Coronary artery (tissue), 2 donors: Measurements from ENCODE around the gene SLC2A6.

Experiments used
- DNase-seq: peaks from one replicate; pipeline ENCODE4 v3.0.0-alpha.2; 2017; ENCODE audit warnings: low spot score
- H3K27ac ChIP-seq, 2 donors: fragments of 200-600 bp; sonication (generic); one replicate each; pipeline ENCODE4 v1.5.1; 2016 to 2019
- H3K4me3 ChIP-seq: fragments of 200-600 bp; sonication (generic); 2 replicates; pipeline ENCODE4 v1.5.1; 2016; ENCODE audit warnings: mild to moderate bottlenecking, moderate library complexity
- TF ChIP-seq, protein P1 (sequence below): fragments of 200-600 bp; sonication (generic); IDR thresholded peaks from one replicate; pipeline ENCODE4 v1.5.1; 2019; ENCODE audit warnings: antibody characterized with exemption

SLC2A6 gene

DNA sequence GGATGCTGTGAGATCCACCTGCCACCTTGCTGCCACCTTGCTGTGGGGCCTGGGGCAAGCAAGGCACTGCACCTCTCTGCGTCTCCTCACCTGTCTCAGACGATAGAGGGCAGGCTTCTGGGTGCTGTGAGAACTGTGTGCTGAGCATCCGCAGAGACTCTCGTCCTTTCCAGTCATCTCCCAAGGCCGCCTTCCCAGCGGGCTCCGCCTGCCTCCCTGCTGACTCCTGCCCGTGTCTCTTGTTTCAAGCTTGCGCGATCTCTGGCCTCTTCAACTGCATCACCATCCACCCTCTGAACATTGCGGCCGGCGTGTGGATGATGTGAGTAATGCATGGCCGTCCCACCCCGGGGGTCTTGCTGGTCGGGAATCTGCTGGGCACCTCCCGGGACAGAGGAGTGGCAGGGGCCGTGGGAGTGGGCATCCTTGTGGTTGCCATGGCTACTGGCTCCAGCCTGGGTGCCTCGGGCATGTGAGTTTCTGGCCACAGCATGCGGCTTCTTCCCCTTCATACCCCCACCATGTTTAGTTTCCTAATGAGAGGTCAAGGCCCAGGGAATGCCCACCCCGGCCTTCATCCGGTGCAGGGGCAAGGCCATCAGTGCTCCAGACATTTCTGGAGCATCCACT, 15.6 kb downstream of the SLC2A6 start:
- DNase-seq: no peak
- Histone ChIP-seq H3K4me3 (no peak overlapping the region), H3K27ac (no peak overlapping the region)
- TF ChIP-seq, protein P1, sequence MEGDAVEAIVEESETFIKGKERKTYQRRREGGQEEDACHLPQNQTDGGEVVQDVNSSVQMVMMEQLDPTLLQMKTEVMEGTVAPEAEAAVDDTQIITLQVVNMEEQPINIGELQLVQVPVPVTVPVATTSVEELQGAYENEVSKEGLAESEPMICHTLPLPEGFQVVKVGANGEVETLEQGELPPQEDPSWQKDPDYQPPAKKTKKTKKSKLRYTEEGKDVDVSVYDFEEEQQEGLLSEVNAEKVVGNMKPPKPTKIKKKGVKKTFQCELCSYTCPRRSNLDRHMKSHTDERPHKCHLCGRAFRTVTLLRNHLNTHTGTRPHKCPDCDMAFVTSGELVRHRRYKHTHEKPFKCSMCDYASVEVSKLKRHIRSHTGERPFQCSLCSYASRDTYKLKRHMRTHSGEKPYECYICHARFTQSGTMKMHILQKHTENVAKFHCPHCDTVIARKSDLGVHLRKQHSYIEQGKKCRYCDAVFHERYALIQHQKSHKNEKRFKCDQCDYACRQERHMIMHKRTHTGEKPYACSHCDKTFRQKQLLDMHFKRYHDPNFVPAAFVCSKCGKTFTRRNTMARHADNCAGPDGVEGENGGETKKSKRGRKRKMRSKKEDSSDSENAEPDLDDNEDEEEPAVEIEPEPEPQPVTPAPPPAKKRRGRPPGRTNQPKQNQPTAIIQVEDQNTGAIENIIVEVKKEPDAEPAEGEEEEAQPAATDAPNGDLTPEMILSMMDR: no peak

DNA sequence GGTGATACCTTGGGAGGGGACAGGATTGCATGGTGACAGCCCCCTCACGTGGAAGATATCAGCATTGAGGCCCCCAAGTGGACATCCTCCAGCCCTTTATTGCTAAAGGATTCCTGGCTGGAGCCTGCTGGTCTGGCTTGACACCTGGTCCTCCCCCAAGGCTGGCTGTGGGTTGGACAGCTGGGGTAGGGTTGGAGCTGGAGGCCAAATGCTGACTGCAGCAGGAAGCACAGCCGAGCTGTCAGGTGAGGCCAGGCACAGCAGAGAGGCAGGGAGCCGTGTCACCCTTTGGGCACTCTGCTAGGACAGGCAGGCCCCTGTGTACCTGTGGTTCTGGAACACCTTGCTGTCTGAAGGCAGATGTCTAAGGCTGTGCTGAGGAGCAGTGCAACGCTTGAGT, 16.9 kb downstream of the SLC2A6 start:
- TF ChIP-seq, protein P1: no peak
- no peak overlapping the region for H3K27ac ChIP-seq
- DNase-seq: no peak
- H3K4me3 ChIP-seq: no peak overlapping the region

DNA sequence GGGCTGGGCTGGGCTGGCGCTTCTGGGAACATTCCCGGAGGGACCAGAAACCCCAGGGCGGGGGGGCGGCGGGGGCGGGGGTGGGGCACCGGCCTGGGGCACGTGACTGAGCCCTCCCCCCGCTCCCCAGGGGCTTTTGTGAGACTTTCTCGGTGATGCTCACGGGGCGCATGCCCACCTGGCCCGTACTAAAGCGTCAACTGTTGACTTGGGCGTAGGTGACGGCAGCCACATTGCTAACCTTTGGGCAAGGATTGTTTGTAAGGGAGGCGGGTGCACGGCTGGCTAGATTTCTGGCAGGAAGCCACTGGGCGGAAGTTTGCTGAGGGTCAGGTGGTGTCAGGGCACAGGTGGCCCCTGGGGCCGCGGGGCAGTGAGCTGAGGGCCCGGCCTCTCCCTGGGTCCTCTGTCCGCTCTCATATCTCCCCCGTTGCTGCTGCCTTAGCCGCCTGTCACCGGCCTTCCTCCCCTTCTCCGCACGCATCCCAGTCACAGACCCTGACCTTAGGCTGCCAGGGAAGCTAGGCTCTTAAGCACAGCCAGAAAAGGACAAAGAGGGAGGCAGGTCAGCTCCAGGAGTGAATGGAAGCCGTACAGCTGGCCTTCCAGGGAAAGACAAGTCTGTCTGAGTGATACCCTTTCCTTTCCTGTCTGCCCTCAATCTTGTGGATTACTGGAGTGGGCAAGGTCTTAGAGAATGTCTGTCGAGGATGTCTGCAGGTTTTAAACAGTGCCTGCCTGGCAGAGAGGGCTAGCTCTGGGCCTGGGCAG, 18.3 kb downstream of the SLC2A6 start:
- peak; percentile 84 for DNase-seq
- Histone ChIP-seq H3K27ac (peak overlapping the region; percentile 96 to 98), H3K4me3 (peak overlapping the region; percentile 94)
- TF ChIP-seq, protein P1: no peak

DNA sequence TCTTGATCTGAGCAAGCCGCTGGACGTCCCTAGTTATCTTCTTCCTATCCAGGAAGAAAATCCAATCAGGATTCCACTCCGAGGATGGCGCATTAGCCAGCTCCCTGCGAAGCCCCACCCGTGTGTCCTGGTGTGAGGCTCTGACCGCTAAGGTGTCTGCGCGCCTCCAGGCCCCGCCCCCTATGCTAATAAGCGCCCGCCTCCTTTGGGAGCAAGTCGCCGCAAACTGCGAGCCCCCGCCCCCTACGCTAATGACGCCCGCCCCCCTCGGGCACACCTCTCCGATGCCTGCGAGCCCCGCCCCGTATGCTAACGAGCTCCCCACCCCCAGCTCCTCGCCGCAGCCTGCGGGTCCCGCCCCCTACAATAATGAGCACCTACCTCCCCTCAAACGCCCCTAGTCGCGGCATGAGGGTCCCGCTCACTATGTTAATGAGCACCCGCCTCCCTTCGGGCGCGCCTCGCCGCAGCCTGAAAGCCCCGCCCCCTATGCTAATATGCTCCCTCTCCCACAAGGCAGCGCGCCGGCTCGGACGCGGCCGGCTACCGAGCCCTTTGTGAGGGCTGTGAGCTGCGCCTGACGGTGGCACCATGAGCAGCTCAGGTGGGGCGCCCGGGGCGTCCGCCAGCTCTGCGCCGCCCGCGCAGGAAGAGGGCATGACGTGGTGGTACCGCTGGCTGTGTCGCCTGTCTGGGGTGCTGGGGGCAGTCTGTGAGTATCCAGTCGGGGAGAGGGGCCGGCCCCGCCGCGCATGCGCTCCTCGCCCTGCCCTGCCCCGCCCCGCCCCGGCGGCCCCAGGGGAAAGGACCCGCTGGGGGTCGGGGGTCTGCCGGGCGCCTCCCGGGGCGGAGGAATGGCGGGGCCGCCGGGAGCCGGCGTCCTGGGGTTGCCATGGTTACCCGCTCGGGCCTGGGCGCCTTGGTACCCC, 19.2 kb downstream of the SLC2A6 start, which contains the start of gene CACFD1:
Gene CACFD1, plus strand, starts transcription at position 503 of the 929 bp plus-strand sequence. Its CDS starts 89 bp downstream, at position 592.
- H3K4me3 ChIP-seq: peak within 1 kb of the TSS; percentile 94
- H3K27ac ChIP-seq: peak within 1 kb of the TSS; percentile 96 to 98
- TF ChIP-seq, protein P1: no peak
- peak; percentile 96 for DNase-seq

DNA sequence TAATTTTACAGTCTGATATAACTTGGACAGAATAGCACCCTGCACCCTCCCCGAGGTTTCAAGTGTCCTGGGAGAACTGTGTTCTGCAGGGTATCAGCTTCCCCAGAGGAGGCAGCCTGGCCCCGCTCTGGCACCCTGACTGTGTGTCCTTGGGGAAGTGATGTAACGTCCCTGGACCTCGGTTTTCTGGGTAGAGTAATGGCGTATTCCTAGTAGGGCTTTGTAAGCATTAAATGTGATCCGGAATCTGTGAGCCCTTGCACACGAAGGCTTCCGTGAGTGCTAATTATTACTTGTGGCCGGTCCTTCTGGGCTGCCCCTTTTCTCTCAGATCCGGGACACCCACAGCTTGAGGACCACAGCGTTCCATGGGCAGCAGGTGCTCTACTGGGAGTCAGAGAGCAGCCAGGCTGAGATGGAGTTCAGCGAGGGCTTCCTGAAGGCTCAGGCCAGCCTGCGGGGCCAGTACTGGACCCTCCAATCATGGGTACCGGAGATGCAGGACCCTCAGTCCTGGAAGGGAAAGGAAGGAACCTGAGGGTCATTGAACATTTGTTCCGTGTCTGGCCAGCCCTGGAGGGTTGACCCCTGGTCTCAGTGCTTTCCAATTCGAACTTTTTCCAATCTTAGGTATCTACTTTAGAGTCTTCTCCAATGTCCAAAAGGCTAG, 20.1 kb downstream of the SLC2A6 start:
- DNase-seq: no peak
- TF ChIP-seq, protein P1: no peak

DNA sequence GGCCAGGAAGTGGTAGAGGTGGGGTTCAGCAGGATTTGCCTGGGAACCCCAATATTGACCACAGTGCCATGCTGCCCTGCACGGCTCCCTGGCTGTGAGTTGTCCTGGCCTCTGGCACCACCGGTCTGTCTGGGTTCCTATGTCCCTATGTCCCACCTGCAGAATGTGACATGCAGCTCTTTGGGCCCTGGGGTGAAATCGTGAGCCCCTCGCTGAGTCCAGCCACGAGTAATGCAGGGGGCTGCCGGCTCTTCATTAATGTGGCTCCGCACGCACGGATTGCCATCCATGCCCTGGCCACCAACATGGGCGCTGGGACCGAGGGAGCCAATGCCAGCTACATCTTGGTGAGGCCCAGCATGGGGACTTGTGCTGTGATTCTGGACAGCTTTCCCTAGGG, 21.2 kb downstream of the SLC2A6 start:
- TF ChIP-seq, protein P1: no peak
- no peak for DNase-seq
- Histone ChIP-seq H3K27ac (no peak overlapping the region), H3K4me3 (no peak overlapping the region)

More for the DNA sequence above, 20.1 kb downstream of the SLC2A6 start:
- H3K27ac ChIP-seq: peak overlapping the region; percentile 96 to 98
- peak overlapping the region; percentile 94 for H3K4me3 ChIP-seq
